ENCODE results near the gene SIK3.

GRCh38 chr11:116935089-116935488 lies 163.1 kb downstream of the SIK3 start:
- no peak for TF ChIP-seq CTCF (IDR thresholded peaks at IDR 0.05; ENCODE audit: extremely low read depth in 1 of 2, insufficient read depth in 1 of 2, low read depth in 1 of 2, low read length in 2 of 2)
- TF ChIP-seq POLR2A (IDR thresholded peaks at IDR 0.05; ENCODE audit: low read depth, low read length), result no peak

All from endothelial cell of umbilical vein (primary cell).